SH-SY5Y (cell line): ENCODE data around the gene TMEM117.

Experiments used
- GATA2 ChIP-seq: IDR thresholded peaks from 2 replicates; pipeline ENCODE4 v1.6.1; 2011; ENCODE audit warnings: mild to moderate bottlenecking, low read depth, low read length
- GATA3 ChIP-seq: IDR thresholded peaks from 2 replicates; pipeline ENCODE4 v1.6.1; 2011; ENCODE audit warnings: low read depth, mild to moderate bottlenecking, low read length, moderate library complexity

DNA sequence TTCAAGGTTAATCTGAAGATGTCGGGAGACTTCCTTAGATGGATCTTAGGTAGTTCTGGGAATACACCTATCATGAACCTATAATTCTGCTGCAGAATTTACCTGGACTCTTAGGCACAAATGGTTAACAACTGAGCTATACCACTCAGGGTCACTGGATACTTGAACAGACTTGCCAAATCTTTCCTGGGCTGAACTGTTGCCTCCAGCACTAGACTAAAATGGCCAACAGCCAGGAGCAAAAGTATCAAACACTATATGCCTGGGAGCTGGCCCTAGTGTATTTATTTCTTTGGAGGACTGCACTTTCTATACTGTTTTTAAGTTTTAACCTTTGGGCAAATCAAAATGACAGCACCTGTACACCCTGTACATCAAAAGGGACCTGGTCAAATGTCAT is 252.8 kb downstream of the TMEM117 start:
- TF ChIP-seq GATA2 (no peak), GATA3 (no peak)
